ENCODE results near the gene HDAC7.

HDAC7 gene

DNA sequence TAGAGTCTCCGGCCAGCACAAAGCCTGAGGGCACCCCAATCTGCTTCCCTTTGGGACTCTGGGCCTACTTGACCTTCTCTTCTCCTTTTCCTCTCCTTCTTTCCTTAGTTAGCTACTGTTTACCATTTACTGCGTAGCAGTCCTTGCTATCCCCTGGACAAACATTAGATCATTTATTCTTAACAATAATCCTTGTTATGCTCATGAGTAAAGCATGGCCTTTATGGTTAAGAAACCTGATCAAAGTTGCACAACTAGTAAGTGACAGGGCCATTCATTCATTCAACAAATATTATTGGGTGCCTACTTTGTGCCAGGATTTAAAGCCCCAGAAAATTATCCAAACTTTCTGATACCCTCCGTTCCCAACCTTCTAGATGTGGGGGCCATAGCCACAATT is 3.2 kb upstream of the HDAC7 start:
- no peak for ATAC-seq
- TF ChIP-seq, protein P1, sequence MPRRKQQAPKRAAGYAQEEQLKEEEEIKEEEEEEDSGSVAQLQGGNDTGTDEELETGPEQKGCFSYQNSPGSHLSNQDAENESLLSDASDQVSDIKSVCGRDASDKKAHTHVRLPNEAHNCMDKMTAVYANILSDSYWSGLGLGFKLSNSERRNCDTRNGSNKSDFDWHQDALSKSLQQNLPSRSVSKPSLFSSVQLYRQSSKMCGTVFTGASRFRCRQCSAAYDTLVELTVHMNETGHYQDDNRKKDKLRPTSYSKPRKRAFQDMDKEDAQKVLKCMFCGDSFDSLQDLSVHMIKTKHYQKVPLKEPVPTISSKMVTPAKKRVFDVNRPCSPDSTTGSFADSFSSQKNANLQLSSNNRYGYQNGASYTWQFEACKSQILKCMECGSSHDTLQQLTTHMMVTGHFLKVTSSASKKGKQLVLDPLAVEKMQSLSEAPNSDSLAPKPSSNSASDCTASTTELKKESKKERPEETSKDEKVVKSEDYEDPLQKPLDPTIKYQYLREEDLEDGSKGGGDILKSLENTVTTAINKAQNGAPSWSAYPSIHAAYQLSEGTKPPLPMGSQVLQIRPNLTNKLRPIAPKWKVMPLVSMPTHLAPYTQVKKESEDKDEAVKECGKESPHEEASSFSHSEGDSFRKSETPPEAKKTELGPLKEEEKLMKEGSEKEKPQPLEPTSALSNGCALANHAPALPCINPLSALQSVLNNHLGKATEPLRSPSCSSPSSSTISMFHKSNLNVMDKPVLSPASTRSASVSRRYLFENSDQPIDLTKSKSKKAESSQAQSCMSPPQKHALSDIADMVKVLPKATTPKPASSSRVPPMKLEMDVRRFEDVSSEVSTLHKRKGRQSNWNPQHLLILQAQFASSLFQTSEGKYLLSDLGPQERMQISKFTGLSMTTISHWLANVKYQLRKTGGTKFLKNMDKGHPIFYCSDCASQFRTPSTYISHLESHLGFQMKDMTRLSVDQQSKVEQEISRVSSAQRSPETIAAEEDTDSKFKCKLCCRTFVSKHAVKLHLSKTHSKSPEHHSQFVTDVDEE (CRISPR knock-in tag; IDR thresholded peaks at IDR 0.05): no peak
- TF ChIP-seq PPARA (CRISPR knock-in tag; IDR thresholded peaks at IDR 0.05; ENCODE audit: borderline replicate concordance): no peak
- TF ChIP-seq TOX (CRISPR knock-in tag; IDR thresholded peaks at IDR 0.05; ENCODE audit: borderline replicate concordance): no peak
- TF ChIP-seq TCF4 (CRISPR knock-in tag; IDR thresholded peaks at IDR 0.05; ENCODE audit: borderline replicate concordance): no peak
- no peak for TF ChIP-seq GLIS3 (CRISPR knock-in tag; IDR thresholded peaks at IDR 0.05)
- no peak for TF ChIP-seq ZFP3 (CRISPR knock-in tag; IDR thresholded peaks at IDR 0.05)
- no peak for TF ChIP-seq BACH2 (CRISPR knock-in tag; IDR thresholded peaks at IDR 0.05; ENCODE audit: borderline replicate concordance)
- no peak for TF ChIP-seq ZNF565 (CRISPR knock-in tag; conservative IDR thresholded peaks at IDR 0.05; ENCODE audit: low read depth)

DNA sequence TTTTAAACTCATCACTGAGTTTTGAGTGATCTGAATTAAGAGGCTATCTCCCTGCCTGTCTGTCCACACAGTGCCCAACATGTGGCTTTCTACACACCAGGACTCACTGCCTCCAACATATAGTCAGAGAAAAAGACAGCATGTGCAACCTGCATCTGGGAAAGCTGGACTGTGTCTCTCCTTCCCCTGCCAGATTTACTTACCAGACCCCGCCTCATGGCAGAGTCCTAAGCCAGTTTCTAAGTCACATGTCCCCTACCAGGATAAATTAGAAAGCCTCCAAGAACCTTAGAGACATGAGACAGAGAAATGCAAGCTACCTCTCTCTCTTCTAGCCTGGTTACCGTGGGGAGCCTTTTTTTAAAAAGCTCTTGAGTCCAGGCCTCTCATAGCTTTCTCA is 2.7 kb upstream of the HDAC7 start:
- TF ChIP-seq, protein P2, sequence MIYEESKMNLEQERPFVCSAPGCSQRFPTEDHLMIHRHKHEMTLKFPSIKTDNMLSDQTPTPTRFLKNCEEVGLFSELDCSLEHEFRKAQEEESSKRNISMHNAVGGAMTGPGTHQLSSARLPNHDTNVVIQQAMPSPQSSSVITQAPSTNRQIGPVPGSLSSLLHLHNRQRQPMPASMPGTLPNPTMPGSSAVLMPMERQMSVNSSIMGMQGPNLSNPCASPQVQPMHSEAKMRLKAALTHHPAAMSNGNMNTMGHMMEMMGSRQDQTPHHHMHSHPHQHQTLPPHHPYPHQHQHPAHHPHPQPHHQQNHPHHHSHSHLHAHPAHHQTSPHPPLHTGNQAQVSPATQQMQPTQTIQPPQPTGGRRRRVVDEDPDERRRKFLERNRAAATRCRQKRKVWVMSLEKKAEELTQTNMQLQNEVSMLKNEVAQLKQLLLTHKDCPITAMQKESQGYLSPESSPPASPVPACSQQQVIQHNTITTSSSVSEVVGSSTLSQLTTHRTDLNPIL (CRISPR knock-in tag; IDR thresholded peaks at IDR 0.05; ENCODE audit: low read depth): no peak
- ATAC-seq: no peak

DNA sequence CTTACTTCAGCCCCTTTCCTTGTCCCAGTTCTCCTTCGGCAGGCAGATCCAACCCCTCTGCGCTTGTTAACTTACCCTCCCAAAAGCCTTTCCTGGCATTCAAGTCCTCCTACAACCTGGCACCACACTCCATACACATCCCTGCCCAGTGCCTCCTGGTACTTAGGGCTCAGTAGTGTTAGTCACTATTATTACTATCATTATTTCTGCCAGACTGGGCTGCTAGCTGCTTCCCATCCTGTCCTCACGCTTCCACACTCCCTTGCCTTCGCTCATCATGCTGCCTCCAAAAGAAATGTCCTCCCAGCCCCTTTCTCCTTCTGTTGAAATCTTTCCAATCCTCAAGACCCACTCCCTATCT is 1.6 kb upstream of the HDAC7 start:
- ATAC-seq: no peak
- TF ChIP-seq TOX (CRISPR knock-in tag; IDR thresholded peaks at IDR 0.05; ENCODE audit: borderline replicate concordance) (no peak), ZC3H10 (CRISPR knock-in tag; IDR thresholded peaks at IDR 0.05) (no peak), SNAI2 (CRISPR knock-in tag; IDR thresholded peaks at IDR 0.05) (no peak)

DNA sequence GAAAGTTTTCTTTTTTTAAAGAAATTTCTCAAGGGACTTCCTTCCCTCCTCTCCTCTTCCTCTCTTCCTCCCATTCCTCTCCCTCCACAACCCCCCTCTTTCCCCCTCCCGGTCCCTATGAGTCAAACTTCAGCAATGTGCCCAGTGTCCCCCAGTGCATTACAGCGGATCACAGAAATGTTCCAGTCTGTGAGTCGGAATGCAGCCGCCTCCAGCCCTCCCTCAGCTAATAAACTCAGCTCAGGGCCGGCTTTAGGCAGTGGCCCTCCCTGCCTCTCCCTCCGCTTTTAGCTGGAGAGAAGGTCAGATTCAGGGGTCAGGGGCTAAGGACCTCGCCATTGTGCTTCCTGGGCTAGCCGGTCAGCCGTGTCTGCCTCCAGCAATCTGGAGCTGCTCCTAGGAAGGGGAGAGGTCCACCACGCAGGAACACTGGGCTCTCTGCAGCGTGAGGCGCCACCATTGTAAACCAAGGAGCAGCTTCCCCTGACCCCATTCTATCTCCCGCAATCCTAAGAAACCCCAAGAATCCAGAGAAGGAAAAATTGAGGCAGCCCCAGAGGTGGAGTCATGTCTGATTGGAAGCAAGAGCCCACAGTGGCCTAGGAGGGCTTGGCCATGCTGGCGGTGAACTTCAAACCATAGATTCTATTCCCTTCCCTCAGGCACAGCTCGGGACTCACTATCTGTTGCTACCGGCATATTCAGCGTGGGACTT is 1.1 kb upstream of the HDAC7 start:
- no peak for TF ChIP-seq OSR1 (CRISPR knock-in tag; IDR thresholded peaks at IDR 0.05)
- TF ChIP-seq ZNF70 (CRISPR knock-in tag; IDR thresholded peaks at IDR 0.05): 0 out of 2 replicates have a peak, but pooled peaks have one; percentile 22
- TF ChIP-seq, protein P2 (CRISPR knock-in tag; IDR thresholded peaks at IDR 0.05; ENCODE audit: low read depth): 0 out of 2 replicates have a peak, but pooled peaks have one; percentile 45
- TF ChIP-seq, protein P3, sequence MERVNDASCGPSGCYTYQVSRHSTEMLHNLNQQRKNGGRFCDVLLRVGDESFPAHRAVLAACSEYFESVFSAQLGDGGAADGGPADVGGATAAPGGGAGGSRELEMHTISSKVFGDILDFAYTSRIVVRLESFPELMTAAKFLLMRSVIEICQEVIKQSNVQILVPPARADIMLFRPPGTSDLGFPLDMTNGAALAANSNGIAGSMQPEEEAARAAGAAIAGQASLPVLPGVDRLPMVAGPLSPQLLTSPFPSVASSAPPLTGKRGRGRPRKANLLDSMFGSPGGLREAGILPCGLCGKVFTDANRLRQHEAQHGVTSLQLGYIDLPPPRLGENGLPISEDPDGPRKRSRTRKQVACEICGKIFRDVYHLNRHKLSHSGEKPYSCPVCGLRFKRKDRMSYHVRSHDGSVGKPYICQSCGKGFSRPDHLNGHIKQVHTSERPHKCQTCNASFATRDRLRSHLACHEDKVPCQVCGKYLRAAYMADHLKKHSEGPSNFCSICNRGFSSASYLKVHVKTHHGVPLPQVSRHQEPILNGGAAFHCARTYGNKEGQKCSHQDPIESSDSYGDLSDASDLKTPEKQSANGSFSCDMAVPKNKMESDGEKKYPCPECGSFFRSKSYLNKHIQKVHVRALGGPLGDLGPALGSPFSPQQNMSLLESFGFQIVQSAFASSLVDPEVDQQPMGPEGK (CRISPR knock-in tag; IDR thresholded peaks at IDR 0.05; ENCODE audit: borderline replicate concordance): peak; percentile 89
- peak; percentile 11; the same call in 1 of the 2 replicates for TF ChIP-seq ISL1 (CRISPR knock-in tag; IDR thresholded peaks at IDR 0.05)
- peak; percentile 90 for ATAC-seq

DNA sequence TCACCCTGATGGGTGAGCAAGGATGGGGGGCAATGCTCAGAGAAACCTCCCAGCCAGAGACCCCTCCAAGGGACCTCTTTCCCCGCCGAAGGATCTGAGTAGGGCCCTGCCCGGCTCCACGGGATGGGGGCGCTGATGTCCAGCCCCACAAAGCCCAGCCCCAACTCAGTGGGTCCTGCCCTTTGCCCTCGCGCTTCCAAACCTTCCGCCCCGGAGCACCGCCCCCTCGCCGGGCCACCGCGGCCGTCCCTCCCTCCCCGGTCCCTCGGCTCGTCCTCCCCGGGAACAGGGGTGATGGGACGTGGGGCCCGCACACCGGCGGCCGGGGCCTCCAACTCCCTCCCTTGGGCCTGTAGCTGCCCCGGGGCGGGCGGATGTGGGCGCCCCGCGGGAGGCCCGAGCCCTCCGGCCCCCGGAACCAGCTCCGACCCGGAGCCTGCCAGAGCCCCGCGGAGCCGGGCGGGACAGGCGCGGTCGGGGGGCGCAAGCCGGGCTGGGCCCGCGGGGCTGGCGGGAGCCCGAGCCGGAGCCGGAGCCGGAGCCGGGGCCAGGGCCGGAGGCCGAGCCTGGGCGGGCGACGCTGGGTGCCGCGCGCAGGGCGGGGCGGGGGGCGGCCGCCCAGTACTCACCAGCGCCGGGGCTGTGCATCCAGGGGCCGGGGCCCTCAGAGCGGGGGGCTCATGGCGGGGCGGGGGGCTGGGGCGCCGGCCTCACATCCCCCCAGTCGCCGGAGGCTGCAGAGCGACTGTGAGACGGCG is 386 bp downstream of the HDAC7 start:
- peak; percentile 5 for ATAC-seq
- TF ChIP-seq, protein P2 (CRISPR knock-in tag; IDR thresholded peaks at IDR 0.05; ENCODE audit: low read depth): no peak
- no peak for TF ChIP-seq BACH2 (CRISPR knock-in tag; IDR thresholded peaks at IDR 0.05; ENCODE audit: borderline replicate concordance)
- TF ChIP-seq, protein P3 (CRISPR knock-in tag; IDR thresholded peaks at IDR 0.05; ENCODE audit: borderline replicate concordance): no peak
- TF ChIP-seq, protein P1 (CRISPR knock-in tag; IDR thresholded peaks at IDR 0.05): no peak
